MM.1S (cell line): ENCODE results near the gene TMTC4.

ENCODE experiments used
- DNase-seq: peaks from one replicate; pipeline ENCODE4 v3.0.0-alpha.2; 2015
- H2AFZ ChIP-seq: fragments of 300-600 bp; sonication (generic); 2 replicates; pipeline ENCODE4 v1.6.0; 2016; ENCODE audit warnings: antibody characterized with exemption, low read length
- H3F3A ChIP-seq: fragments of 300-600 bp; sonication (generic); 2 replicates; pipeline ENCODE4 v1.6.1; 2016; ENCODE audit warnings: mild to moderate bottlenecking, antibody characterized with exemption, low read length, moderate library complexity, mixed read lengths; ENCODE audit not compliant: insufficient read depth
- H3K27ac ChIP-seq: fragments of 300-600 bp; sonication (generic); 2 replicates; pipeline ENCODE4 v1.5.1; 2016; ENCODE audit warnings: mild to moderate bottlenecking, low read length
- H3K27me3 ChIP-seq: fragments of 300-600 bp; sonication (generic); replicated peaks from 2 replicates; pipeline ENCODE4 v1.6.0; 2016; ENCODE audit warnings: low read length; ENCODE audit not compliant: insufficient read depth
- H3K36me3 ChIP-seq: fragments of 300-600 bp; sonication (generic); replicated peaks from 2 replicates; pipeline ENCODE4 v1.6.1; 2016; ENCODE audit warnings: mild to moderate bottlenecking, low read length, mixed read lengths; ENCODE audit not compliant: insufficient read depth
- H3K4me1 ChIP-seq: fragments of 300-600 bp; sonication (generic); 2 replicates; pipeline ENCODE4 v1.6.1; 2016; ENCODE audit warnings: low read length, mixed read lengths
- H3K4me2 ChIP-seq: fragments of 300-600 bp; sonication (generic); 2 replicates; pipeline ENCODE4 v1.6.0; 2016; ENCODE audit warnings: low read depth, low read length
- H3K4me3 ChIP-seq: fragments of 300-600 bp; sonication (generic); 2 replicates; pipeline ENCODE4 v1.5.1; 2016; ENCODE audit warnings: low read length, mixed read lengths
- H3K79me2 ChIP-seq: fragments of 300-600 bp; sonication (generic); 2 replicates; pipeline ENCODE4 v1.6.1; 2016; ENCODE audit warnings: mixed run types, low read length, mixed read lengths
- H3K9ac ChIP-seq: fragments of 300-600 bp; sonication (generic); 2 replicates; pipeline ENCODE4 v1.6.1; 2016; ENCODE audit warnings: low read length, mixed read lengths
- H3K9me2 ChIP-seq: fragments of 300-600 bp; sonication (generic); replicated peaks from 2 replicates; pipeline ENCODE4 v1.6.1; 2016; ENCODE audit warnings: mild to moderate bottlenecking, low read length, mixed read lengths; ENCODE audit not compliant: insufficient read depth
- H3K9me3 ChIP-seq: fragments of 300-600 bp; sonication (generic); replicated peaks from 2 replicates; pipeline ENCODE4 v1.6.1; 2016; ENCODE audit warnings: mild to moderate bottlenecking, low read length, mixed read lengths; ENCODE audit not compliant: insufficient read depth
- H4K20me1 ChIP-seq: fragments of 300-600 bp; sonication (generic); 2 replicates; pipeline ENCODE4 v1.6.1; 2016; ENCODE audit warnings: mild to moderate bottlenecking, low read length, moderate library complexity, mixed read lengths; ENCODE audit not compliant: insufficient read depth
- CTCF ChIP-seq: fragments of 300-600 bp; sonication (generic); IDR thresholded peaks from 2 replicates; pipeline ENCODE4 v1.5.1; 2016; ENCODE audit warnings: antibody characterized with exemption, low read length, mixed read lengths
- EZH2 ChIP-seq: fragments of 300-600 bp; sonication (generic); optimal IDR thresholded peaks from 2 replicates; pipeline ENCODE3; 2017; ENCODE audit warnings: low read depth, mild to moderate bottlenecking, antibody characterized with exemption, low read length, mixed read lengths
- EZH2phosphoT487 ChIP-seq: fragments of 300-600 bp; sonication (generic); IDR thresholded peaks from 2 replicates; pipeline ENCODE4 v1.6.1; 2018; ENCODE audit warnings: antibody characterized with exemption, low read length

TMTC4 gene

GRCh38 chr13:100636441-100636840 is 38.2 kb downstream of the TMTC4 start:
- Histone ChIP-seq H3K9ac (no peak overlapping the region), H2AFZ (no peak overlapping the region), H3K27me3 (no peaks in the 10 kb centered on the region), H3K9me2 (no peaks in the 10 kb centered on the region), H3K4me3 (no peak overlapping the region), H4K20me1 (no peaks in the 10 kb centered on the region), H3F3A (no peaks in the 10 kb centered on the region), H3K4me1 (no peaks in the 10 kb centered on the region), H3K4me2 (no peak overlapping the region), H3K9me3 (no peaks in the 10 kb centered on the region), H3K27ac (no peak overlapping the region), H3K79me2 (no peaks in the 10 kb centered on the region), H3K36me3 (no peaks in the 10 kb centered on the region; the same call in 1 of the 2 replicates)
- TF ChIP-seq EZH2 (no peak), CTCF (no peak), EZH2phosphoT487 (no peak)
- DNase-seq, result no peak

GRCh38 chr13:100636004-100636403 is 38.6 kb downstream of the TMTC4 start:
- no peaks in the 10 kb centered on the region for H4K20me1 ChIP-seq
- no peaks in the 10 kb centered on the region; the same call in 1 of the 2 replicates for H3K36me3 ChIP-seq
- H3K9ac ChIP-seq, result no peak overlapping the region
- H3K4me3 ChIP-seq, result no peak overlapping the region
- H3K27ac ChIP-seq, result no peak overlapping the region
- TF ChIP-seq CTCF (no peak), EZH2 (no peak), EZH2phosphoT487 (no peak)
- no peak overlapping the region for H2AFZ ChIP-seq
- no peak for DNase-seq
- no peaks in the 10 kb centered on the region for H3K9me2 ChIP-seq
- no peaks in the 10 kb centered on the region for H3K79me2 ChIP-seq
- H3K27me3 ChIP-seq, result no peaks in the 10 kb centered on the region
- H3K4me2 ChIP-seq, result no peak overlapping the region
- no peaks in the 10 kb centered on the region for H3F3A ChIP-seq
- no peaks in the 10 kb centered on the region for H3K4me1 ChIP-seq
- no peaks in the 10 kb centered on the region for H3K9me3 ChIP-seq

- DNase-seq, result no peak
- no peak overlapping the region for H3K27ac ChIP-seq
- no peak overlapping the region for H3K9ac ChIP-seq
- no peak overlapping the region for H3K4me2 ChIP-seq
- no peaks in the 10 kb centered on the region for H3K9me3 ChIP-seq
- no peaks in the 10 kb centered on the region; the same call in 1 of the 2 replicates for H3K36me3 ChIP-seq
- no peaks in the 10 kb centered on the region for H3K9me2 ChIP-seq
- no peaks in the 10 kb centered on the region for H3K79me2 ChIP-seq
- H2AFZ ChIP-seq, result no peak overlapping the region
- no peaks in the 10 kb centered on the region for H3F3A ChIP-seq
- no peaks in the 10 kb centered on the region for H3K4me1 ChIP-seq
- H3K27me3 ChIP-seq, result no peaks in the 10 kb centered on the region
- no peaks in the 10 kb centered on the region for H4K20me1 ChIP-seq
- TF ChIP-seq EZH2 (no peak), CTCF (no peak), EZH2phosphoT487 (no peak)
- H3K4me3 ChIP-seq, result no peak overlapping the region
These were observed 39.9 kb downstream of the TMTC4 start for GRCh38 chr13:100634696-100635095.

DNA sequence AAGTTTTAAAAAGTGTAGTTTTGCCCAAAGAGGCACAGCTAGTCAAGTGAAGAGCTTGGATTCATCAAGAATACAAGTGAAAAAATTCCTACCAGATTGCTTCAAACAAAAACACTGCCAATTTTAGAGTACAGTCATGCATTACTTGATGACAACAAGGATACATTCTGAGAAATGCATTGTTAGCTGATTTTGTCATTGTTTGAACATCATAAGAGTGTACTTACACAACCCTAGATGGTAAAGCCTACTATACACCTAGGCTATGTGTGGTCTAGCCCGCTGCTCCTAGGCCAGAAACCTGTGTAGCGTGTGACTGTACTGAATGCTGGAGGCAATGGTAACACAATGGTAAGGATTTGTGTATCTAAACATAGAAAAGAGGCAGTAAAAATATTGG is 41.1 kb downstream of the TMTC4 start:
- no peaks in the 10 kb centered on the region; the same call in 1 of the 2 replicates for H3K36me3 ChIP-seq
- H4K20me1 ChIP-seq, result no peaks in the 10 kb centered on the region
- H3K4me2 ChIP-seq, result no peak overlapping the region
- no peak overlapping the region for H3K4me3 ChIP-seq
- no peak overlapping the region for H2AFZ ChIP-seq
- H3K79me2 ChIP-seq, result no peaks in the 10 kb centered on the region
- no peaks in the 10 kb centered on the region for H3K9me2 ChIP-seq
- no peak for DNase-seq
- no peaks in the 10 kb centered on the region for H3K27me3 ChIP-seq
- no peak overlapping the region for H3K27ac ChIP-seq
- H3K9me3 ChIP-seq, result no peaks in the 10 kb centered on the region
- no peak overlapping the region for H3K9ac ChIP-seq
- TF ChIP-seq CTCF, result no peak
- TF ChIP-seq EZH2, result no peak
- H3F3A ChIP-seq, result no peaks in the 10 kb centered on the region
- no peaks in the 10 kb centered on the region for H3K4me1 ChIP-seq
